Adipocyte (in vitro differentiated cells): Measurements from ENCODE around the gene SERPINA6.
"Not testable (repeated sequence)": the region's sequence is repeated elsewhere in the genome, so short reads cannot be mapped to it uniquely, and the experiment has no call there.

Experiments
- DNase-seq: peaks from one replicate; pipeline ENCODE4 v3.0.0-alpha.2; 2015; ENCODE audit warnings: low read depth
- H3K27me3 ChIP-seq: replicated peaks from 2 replicates; pipeline ENCODE4 v1.7.0; 2013; ENCODE audit warnings: mild to moderate bottlenecking, low read length, moderate library complexity; ENCODE audit not compliant: control insufficient read depth, insufficient read depth
- H3K36me3 ChIP-seq: 2 replicates; pipeline ENCODE4 v1.7.0; 2013; ENCODE audit warnings: low read length, mild to moderate bottlenecking, moderate library complexity; ENCODE audit not compliant: control insufficient read depth, insufficient read depth, severe bottlenecking
- H3K4me1 ChIP-seq: 2 replicates; pipeline ENCODE4 v1.7.0; 2013; ENCODE audit warnings: mild to moderate bottlenecking, low read length, moderate library complexity; ENCODE audit not compliant: control insufficient read depth, insufficient read depth
- H3K4me3 ChIP-seq: 2 replicates; pipeline ENCODE4 v1.7.0; 2013; ENCODE audit warnings: mild to moderate bottlenecking, low read length, moderate library complexity
- H3K9ac ChIP-seq: 2 replicates; pipeline ENCODE4 v1.7.0; 2013; ENCODE audit warnings: mild to moderate bottlenecking, low read length, moderate library complexity
- H3K9me3 ChIP-seq: 2 replicates; pipeline ENCODE4 v1.7.0; 2013; ENCODE audit warnings: mild to moderate bottlenecking, low read length, moderate library complexity; ENCODE audit not compliant: control insufficient read depth

SERPINA6 gene

GRCh38 chr14:94288610-94289465 is 34.3 kb downstream of the SERPINA6 start:
- Histone ChIP-seq H3K9ac (no peak overlapping the region), H3K4me1 (peaks cover 20% of the 10 kb centered on the region), H3K27me3 (peaks cover 8% of the 10 kb centered on the region), H3K36me3 (no peaks in the 10 kb centered on the region), H3K4me3 (no peak overlapping the region), H3K9me3 (no peaks in the 10 kb centered on the region)
- no peak for DNase-seq

- no peak overlapping the region for H3K4me3 ChIP-seq
- DNase-seq: no peak
- H3K9me3 ChIP-seq: no peaks in the 10 kb centered on the region
- H3K4me1 ChIP-seq: peaks cover 37% of the 10 kb centered on the region
- no peaks in the 10 kb centered on the region for H3K36me3 ChIP-seq
- H3K9ac ChIP-seq: no peak overlapping the region
- no peaks in the 10 kb centered on the region for H3K27me3 ChIP-seq
Observed at GRCh38 chr14:94285158-94285557, 38.0 kb downstream of the SERPINA6 start.

GRCh38 chr14:94284221-94284620 is 38.9 kb downstream of the SERPINA6 start:
- Histone ChIP-seq H3K9me3 (no peaks in the 10 kb centered on the region), H3K27me3 (no peaks in the 10 kb centered on the region), H3K4me1 (peaks cover 37% of the 10 kb centered on the region), H3K9ac (no peak overlapping the region), H3K4me3 (no peak overlapping the region), H3K36me3 (no peaks in the 10 kb centered on the region)
- peak; percentile 51 for DNase-seq

GRCh38 chr14:94282991-94283723 is 40.0 kb downstream of the SERPINA6 start:
- H3K9me3 ChIP-seq: no peaks in the 10 kb centered on the region
- no peaks in the 10 kb centered on the region for H3K36me3 ChIP-seq
- peaks cover 37% of the 10 kb centered on the region for H3K4me1 ChIP-seq
- peak; percentile 76 for DNase-seq
- H3K9ac ChIP-seq: peak overlapping the region; percentile 6
- H3K4me3 ChIP-seq: peak overlapping the region; percentile 31
- no peaks in the 10 kb centered on the region for H3K27me3 ChIP-seq

GRCh38 chr14:94278731-94279130 is 44.4 kb downstream of the SERPINA6 start:
- Histone ChIP-seq H3K9ac (no peak overlapping the region), H3K9me3 (no peaks in the 10 kb centered on the region), H3K4me3 (no peak overlapping the region), H3K36me3 (no peaks in the 10 kb centered on the region), H3K4me1 (peaks cover 16% of the 10 kb centered on the region), H3K27me3 (no peaks in the 10 kb centered on the region)
- peak; percentile 57 for DNase-seq

GRCh38 chr14:94276898-94277561 is 46.1 kb downstream of the SERPINA6 start:
- not testable (repeated sequence) for DNase-seq, H3K36me3 ChIP-seq

GRCh38 chr14:94269156-94269555 is 54.0 kb downstream of the SERPINA6 start:
- Histone ChIP-seq H3K4me1 (no peaks in the 10 kb centered on the region), H3K9me3 (no peaks in the 10 kb centered on the region), H3K9ac (no peak overlapping the region), H3K27me3 (no peaks in the 10 kb centered on the region), H3K4me3 (no peak overlapping the region), H3K36me3 (no peaks in the 10 kb centered on the region)
- no peak for DNase-seq

More at GRCh38 chr14:94276898-94277561, 46.1 kb downstream of the SERPINA6 start:
- not testable (repeated sequence) for H3K4me3 ChIP-seq, H3K9me3 ChIP-seq, H3K4me1 ChIP-seq, H3K27me3 ChIP-seq, H3K9ac ChIP-seq

- H3K9me3 ChIP-seq, H3K36me3 ChIP-seq, H3K27me3 ChIP-seq, H3K9ac ChIP-seq, H3K4me1 ChIP-seq, H3K4me3 ChIP-seq, DNase-seq: not testable (repeated sequence)
Observed at GRCh38 chr14:94268582-94268981, 54.6 kb downstream of the SERPINA6 start.

GRCh38 chr14:94267352-94267751 is 55.8 kb downstream of the SERPINA6 start:
- Histone ChIP-seq H3K9ac (no peak overlapping the region), H3K27me3 (no peaks in the 10 kb centered on the region), H3K4me1 (no peaks in the 10 kb centered on the region), H3K36me3 (no peaks in the 10 kb centered on the region), H3K4me3 (no peak overlapping the region), H3K9me3 (peaks cover 6% of the 10 kb centered on the region)
- DNase-seq: no peak

GRCh38 chr14:94264195-94264594 is 58.9 kb downstream of the SERPINA6 start:
- H3K27me3 ChIP-seq, H3K36me3 ChIP-seq, H3K4me1 ChIP-seq, H3K4me3 ChIP-seq, H3K9me3 ChIP-seq, H3K9ac ChIP-seq, DNase-seq: not testable (repeated sequence)
